Parathyroid adenoma (tissue), 2 donors: ENCODE measurements around the gene HHATL.

Source experiments
- H2AFZ ChIP-seq: fragments of 300-600 bp; sonication (generic); one replicate; pipeline ENCODE4 v1.7.0; 2017; ENCODE audit warnings: antibody characterized with exemption, mild to moderate bottlenecking
- H3K27ac ChIP-seq: fragments of 300-600 bp; sonication (generic); one replicate; pipeline ENCODE4 v1.7.0; 2017
- H3K27me3 ChIP-seq: fragments of 300-600 bp; sonication (generic); one replicate; pipeline ENCODE4 v1.7.0; 2017; ENCODE audit warnings: low read length; ENCODE audit not compliant: control insufficient read depth, insufficient read depth
- H3K36me3 ChIP-seq: fragments of 300-600 bp; sonication (generic); one replicate; pipeline ENCODE4 v1.7.0; 2017; ENCODE audit warnings: low read length; ENCODE audit not compliant: control insufficient read depth, insufficient read depth
- H3K4me1 ChIP-seq: fragments of 300-600 bp; sonication (generic); one replicate; pipeline ENCODE4 v1.7.0; 2017; ENCODE audit warnings: control low read depth
- H3K4me2 ChIP-seq: fragments of 300-600 bp; sonication (generic); one replicate; pipeline ENCODE4 v1.7.0; 2017; ENCODE audit warnings: low read length
- H3K4me3 ChIP-seq: fragments of 300-600 bp; sonication (generic); one replicate; pipeline ENCODE4 v1.7.0; 2017; ENCODE audit warnings: low read depth, low read length
- H3K79me2 ChIP-seq: fragments of 300-600 bp; sonication (generic); one replicate; pipeline ENCODE4 v1.7.0; 2017; ENCODE audit warnings: control low read depth
- H3K9ac ChIP-seq: fragments of 300-600 bp; sonication (generic); one replicate; pipeline ENCODE4 v1.7.0; 2017; ENCODE audit warnings: mild to moderate bottlenecking
- H3K9me3 ChIP-seq: fragments of 300-600 bp; sonication (generic); one replicate; pipeline ENCODE4 v1.7.0; 2017; ENCODE audit warnings: low read length; ENCODE audit not compliant: control insufficient read depth
- CTCF ChIP-seq: fragments of 300-600 bp; sonication (generic); IDR thresholded peaks from one replicate; pipeline ENCODE4 v1.7.0; 2017; ENCODE audit warnings: antibody characterized with exemption, mild to moderate bottlenecking
- donor health status: primary hyperparathyroidism.

HHATL gene

GRCh38 chr3:42667523-42668412 is 34.8 kb downstream of the HHATL start:
- Histone ChIP-seq H3K36me3 (no peaks in the 10 kb centered on the region), H3K4me2 (no peak overlapping the region), H3K4me1 (peaks cover 15% of the 10 kb centered on the region), H3K9me3 (no peaks in the 10 kb centered on the region), H3K4me3 (no peak overlapping the region), H3K27ac (no peak overlapping the region), H3K79me2 (no peaks in the 10 kb centered on the region), H3K27me3 (no peaks in the 10 kb centered on the region), H2AFZ (no peak overlapping the region), H3K9ac (no peak overlapping the region)
- TF ChIP-seq CTCF, result no peak

GRCh38 chr3:42667096-42667522 is 35.5 kb downstream of the HHATL start:
- H3K36me3 ChIP-seq, result no peaks in the 10 kb centered on the region
- H3K4me1 ChIP-seq, result peaks cover 15% of the 10 kb centered on the region
- no peaks in the 10 kb centered on the region for H3K79me2 ChIP-seq
- H3K9ac ChIP-seq, result no peak overlapping the region
- TF ChIP-seq CTCF, result no peak
- no peak overlapping the region for H2AFZ ChIP-seq
- H3K27me3 ChIP-seq, result no peaks in the 10 kb centered on the region
- H3K27ac ChIP-seq, result no peak overlapping the region
- H3K4me2 ChIP-seq, result no peak overlapping the region
- no peak overlapping the region for H3K4me3 ChIP-seq
- H3K9me3 ChIP-seq, result no peaks in the 10 kb centered on the region

GRCh38 chr3:42666577-42666998 is 36.0 kb downstream of the HHATL start:
- Histone ChIP-seq H3K4me1 (peaks cover 15% of the 10 kb centered on the region), H3K4me2 (no peak overlapping the region), H3K27ac (no peak overlapping the region), H3K27me3 (no peaks in the 10 kb centered on the region), H3K36me3 (no peaks in the 10 kb centered on the region), H3K9ac (no peak overlapping the region), H3K9me3 (no peaks in the 10 kb centered on the region), H2AFZ (no peak overlapping the region), H3K79me2 (no peaks in the 10 kb centered on the region), H3K4me3 (no peak overlapping the region)
- TF ChIP-seq CTCF, result no peak

- TF ChIP-seq CTCF, result no peak
- no peaks in the 10 kb centered on the region for H3K36me3 ChIP-seq
- H3K9ac ChIP-seq, result no peak overlapping the region
- no peak overlapping the region for H3K4me3 ChIP-seq
- H3K27ac ChIP-seq, result no peak overlapping the region
- no peak overlapping the region for H3K4me2 ChIP-seq
- H3K79me2 ChIP-seq, result no peaks in the 10 kb centered on the region
- H2AFZ ChIP-seq, result no peak overlapping the region
- no peaks in the 10 kb centered on the region for H3K9me3 ChIP-seq
- H3K4me1 ChIP-seq, result peaks cover 15% of the 10 kb centered on the region
- no peaks in the 10 kb centered on the region for H3K27me3 ChIP-seq
Observed at GRCh38 chr3:42666022-42666421, 36.6 kb downstream of the HHATL start.
